ENCODE data around the gene PGAM1.

- no peak for TF ChIP-seq CTCF (IDR thresholded peaks at IDR 0.05; ENCODE audit: insufficient read depth, low read depth, low read length)
- TF ChIP-seq EZH2 (IDR thresholded peaks at IDR 0.05; ENCODE audit: insufficient read depth, low read length): no peak
These were observed 40.0 kb downstream of the PGAM1 start for GRCh38 chr10:97465982-97466381.
